CD14-positive monocyte (primary cell): ENCODE data around the gene MTX2. TPM values are rescaled to one million over a fixed set of nuclear protein-coding genes. Genes with fewer than 3 reads are reported as not detected.

Experiments used
- DNase-seq, 3 donors: peaks; one replicate each; pipeline ENCODE4 v3.0.0-alpha.2; 2011 to 2022
- H2AFZ ChIP-seq: 2 replicates; pipeline ENCODE4 v1.6.0; 2012; ENCODE audit warnings: mild to moderate bottlenecking, low read depth, low read length, inconsistent platforms; ENCODE audit not compliant: insufficient read depth, poor library complexity, severe bottlenecking
- H3K27ac ChIP-seq, 2 donors: 1 replicate in 1 of 2; 2 replicates in 1 of 2; pipeline ENCODE4 v1.5.1; 2012 to 2013; ENCODE audit warnings: low read length in 2 of 2, control low read depth in 1 of 2, inconsistent platforms in 1 of 2, low read depth in 1 of 2, mild to moderate bottlenecking in 1 of 2
- H3K27me3 ChIP-seq, 2 donors: one replicate each; pipeline versions ENCODE4 v1.6.0 to v1.6.1; 2011 to 2013; ENCODE audit warnings: low read length in 2 of 2; ENCODE audit not compliant: control insufficient read depth in 2 of 2, insufficient read depth in 2 of 2
- H3K36me3 ChIP-seq, 2 donors: replicated peaks in 1 of 2; 1 replicate in 1 of 2; 2 replicates in 1 of 2; pipeline versions ENCODE4 v1.5.1 to v1.6.1; 2012 to 2013; ENCODE audit warnings: low read length in 2 of 2, control low read depth in 1 of 2, inconsistent platforms in 1 of 2, mild to moderate bottlenecking in 1 of 2; ENCODE audit not compliant: insufficient read depth in 2 of 2, control insufficient read depth in 1 of 2
- H3K4me1 ChIP-seq, 2 donors: 1 replicate in 1 of 2; 2 replicates in 1 of 2; pipeline versions ENCODE4 v1.5.1 to v1.6.1; 2012 to 2013; ENCODE audit warnings: low read length in 2 of 2, control low read depth in 1 of 2, inconsistent platforms in 1 of 2, mild to moderate bottlenecking in 1 of 2, moderate library complexity in 1 of 2; ENCODE audit not compliant: insufficient read depth in 2 of 2, control insufficient read depth in 1 of 2
- H3K4me2 ChIP-seq: replicated peaks from 2 replicates; pipeline ENCODE3; 2012; ENCODE audit warnings: low read length, moderate library complexity, mild to moderate bottlenecking; ENCODE audit not compliant: poor library complexity, severe bottlenecking; ENCODE audit errors: extremely low read depth
- H3K4me3 ChIP-seq, 3 experiments: fragments of 200-600 bp in 1 of 3; sonication (generic) in 1 of 3; replicated peaks in 1 of 3; 1 replicate in 2 of 3; 2 replicates in 1 of 3; pipeline ENCODE4 v1.5.1; 2011 to 2013; ENCODE audit warnings: low read length in 3 of 3, mild to moderate bottlenecking in 3 of 3, control low read depth in 2 of 3, low read depth in 2 of 3, inconsistent platforms in 1 of 3, moderate library complexity in 1 of 3
- H3K79me2 ChIP-seq: 2 replicates; pipeline ENCODE4 v1.6.0; 2012; ENCODE audit warnings: mild to moderate bottlenecking, control low read depth, inconsistent platforms, low read length, moderate library complexity; ENCODE audit not compliant: insufficient read depth
- H3K9ac ChIP-seq: 2 replicates; pipeline ENCODE4 v1.6.0; 2017; ENCODE audit warnings: low read length, mild to moderate bottlenecking; ENCODE audit not compliant: insufficient read depth, poor library complexity, severe bottlenecking
- H3K9me3 ChIP-seq, 2 donors: replicated peaks in 1 of 2; 1 replicate in 1 of 2; 2 replicates in 1 of 2; pipeline versions ENCODE4 v1.5.1 to v1.6.1; 2012 to 2013; ENCODE audit warnings: low read length in 2 of 2, control low read depth in 1 of 2; ENCODE audit not compliant: control insufficient read depth in 1 of 2, insufficient read depth in 1 of 2
- H4K20me1 ChIP-seq: 2 replicates; pipeline ENCODE4 v1.6.0; 2012; ENCODE audit warnings: mild to moderate bottlenecking, low read length, control low read depth, moderate library complexity; ENCODE audit not compliant: insufficient read depth
- H3K27ac Mint-ChIP-seq, 7 donors: one replicate each; pipeline ENCODE4 v1.8.0; 2020; ENCODE audit warnings: mild to moderate bottlenecking in 7 of 7, mixed read lengths in 7 of 7, moderate library complexity in 6 of 7, inconsistent platforms in 2 of 7
- H3K27me3 Mint-ChIP-seq, 3 donors: one replicate each; pipeline ENCODE4 v1.8.0; 2021 to 2022; ENCODE audit warnings: low read depth in 3 of 3, mild to moderate bottlenecking in 3 of 3, mixed read lengths in 3 of 3, moderate library complexity in 3 of 3, inconsistent platforms in 1 of 3
- H3K36me3 Mint-ChIP-seq, 2 donors: one replicate each; pipeline ENCODE4 v1.8.0; 2020; ENCODE audit warnings: mixed read lengths in 2 of 2, inconsistent platforms in 1 of 2, mild to moderate bottlenecking in 1 of 2
- H3K4me1 Mint-ChIP-seq: one replicate; pipeline ENCODE4 v1.8.0; 2020; ENCODE audit warnings: mild to moderate bottlenecking, mixed read lengths
- H3K4me3 Mint-ChIP-seq, 2 donors: one replicate each; pipeline ENCODE4 v1.8.0; 2020; ENCODE audit warnings: mild to moderate bottlenecking in 2 of 2, mixed read lengths in 2 of 2, moderate library complexity in 1 of 2
- H3K9me3 Mint-ChIP-seq, 7 donors: one replicate each; pipeline ENCODE4 v1.8.0; 2020 to 2022; ENCODE audit warnings: mixed read lengths in 7 of 7, mild to moderate bottlenecking in 6 of 7, moderate library complexity in 6 of 7, inconsistent platforms in 2 of 7
- WGBS: methylation state at CpG from one replicate; pipeline ENCODE4 v1.1.5; 2013; ENCODE audit warnings: missing lambda C conversion rate; ENCODE audit not compliant: insufficient coverage; 5-methylcytosine and 5-hydroxymethylcytosine counted together
- intact Hi-C, 2 donors: fragments of 100-400 bp; cut with micrococcal nuclease; formaldehyde crosslinking; loops; one replicate each; pipeline versions ENCODE4 v1.15.0 to v1.15.1; 2023
- polyA plus RNA-seq, 3 donors: library from polyadenylated mRNA; depleted of rRNA in 1 of 3; unstranded in 2 of 3; stranded (reverse) in 1 of 3; fragments of 300-500 nt in 2 of 3; fragments of >200 nt in 1 of 3; fragmentation: Illumina TruSeq in 2 of 3; gene quantifications; 1 replicate in 2 of 3; 2 replicates in 1 of 3; pipeline ENCODE4 v1.2.3, GENCODE V29; 2012 to 2021
- TF ChIP-seq, protein P1 (sequence below): fragments of 200-600 bp; IDR thresholded peaks from one replicate; pipeline ENCODE4 v1.8.0; 2022; ENCODE audit warnings: antibody characterized with exemption, mild to moderate bottlenecking

Gene MTX2
- polyA plus RNA-seq, 3 donors: 7.6 to 9.8 (median 7.6) TPM

DNA sequence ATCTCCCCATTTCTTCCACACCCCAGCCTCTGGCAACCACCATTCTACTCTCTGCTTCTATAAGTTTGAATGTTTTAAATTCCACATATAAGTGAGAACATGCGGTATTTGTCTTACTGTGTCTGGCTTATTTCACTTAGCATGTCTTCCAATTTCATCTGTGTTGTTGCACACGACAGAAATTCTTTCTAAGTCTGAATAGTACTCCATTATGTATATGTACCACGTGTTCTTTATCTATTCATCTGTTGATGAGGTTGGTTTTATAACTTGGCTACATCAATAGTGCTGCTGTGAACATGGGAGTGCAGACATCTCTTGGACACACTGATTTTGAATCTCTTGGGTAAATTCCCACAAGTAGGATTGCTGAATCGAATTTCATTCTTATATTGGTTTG lies 31.8 kb upstream of the MTX2 start:
- Mint-ChIP-seq H3K4me1 (no peaks in the 10 kb centered on the region), H3K27ac (no peak overlapping the region), H3K27me3 (peaks cover 14 to 25% (median 14%) of the 10 kb centered on the region in 3 donors), H3K9me3 (peaks cover 0 to 5% (median 0%) of the 10 kb centered on the region in 7 donors), H3K36me3 (no peaks in the 10 kb centered on the region), H3K4me3 (no peak overlapping the region)
- Histone ChIP-seq H3K4me3 (no peak overlapping the region), H3K9ac (no peak overlapping the region), H2AFZ (no peak overlapping the region), H3K27ac (no peak overlapping the region), H3K27me3 (peaks cover 0 to 4% of the 10 kb centered on the region in 2 donors), H3K9me3 (no peaks in the 10 kb centered on the region), H3K4me2 (no peak overlapping the region), H3K79me2 (no peaks in the 10 kb centered on the region), H3K4me1 (no peaks in the 10 kb centered on the region), H4K20me1 (no peaks in the 10 kb centered on the region), H3K36me3 (no peaks in the 10 kb centered on the region)
- intact Hi-C loops: no loop called here
- no peak for DNase-seq
- 100% methylated on average over 1 of the region's 4 CpGs for WGBS
- TF ChIP-seq, protein P1, sequence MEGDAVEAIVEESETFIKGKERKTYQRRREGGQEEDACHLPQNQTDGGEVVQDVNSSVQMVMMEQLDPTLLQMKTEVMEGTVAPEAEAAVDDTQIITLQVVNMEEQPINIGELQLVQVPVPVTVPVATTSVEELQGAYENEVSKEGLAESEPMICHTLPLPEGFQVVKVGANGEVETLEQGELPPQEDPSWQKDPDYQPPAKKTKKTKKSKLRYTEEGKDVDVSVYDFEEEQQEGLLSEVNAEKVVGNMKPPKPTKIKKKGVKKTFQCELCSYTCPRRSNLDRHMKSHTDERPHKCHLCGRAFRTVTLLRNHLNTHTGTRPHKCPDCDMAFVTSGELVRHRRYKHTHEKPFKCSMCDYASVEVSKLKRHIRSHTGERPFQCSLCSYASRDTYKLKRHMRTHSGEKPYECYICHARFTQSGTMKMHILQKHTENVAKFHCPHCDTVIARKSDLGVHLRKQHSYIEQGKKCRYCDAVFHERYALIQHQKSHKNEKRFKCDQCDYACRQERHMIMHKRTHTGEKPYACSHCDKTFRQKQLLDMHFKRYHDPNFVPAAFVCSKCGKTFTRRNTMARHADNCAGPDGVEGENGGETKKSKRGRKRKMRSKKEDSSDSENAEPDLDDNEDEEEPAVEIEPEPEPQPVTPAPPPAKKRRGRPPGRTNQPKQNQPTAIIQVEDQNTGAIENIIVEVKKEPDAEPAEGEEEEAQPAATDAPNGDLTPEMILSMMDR: no peak

- no peak overlapping the region for H3K27ac ChIP-seq
- peaks cover 0 to 3% of the 10 kb centered on the region in 2 donors for H3K27me3 ChIP-seq
- TF ChIP-seq, protein P1: no peak
- H3K4me3 ChIP-seq: no peak overlapping the region
- no peaks in the 10 kb centered on the region for H3K9me3 ChIP-seq
- no peaks in the 10 kb centered on the region for H3K36me3 Mint-ChIP-seq
- intact Hi-C loops: no loop called here
- H3K79me2 ChIP-seq: no peaks in the 10 kb centered on the region
- 100% methylated on average over 1 of the region's 4 CpGs for WGBS
- no peaks in the 10 kb centered on the region for H3K4me1 Mint-ChIP-seq
- H3K4me1 ChIP-seq: no peaks in the 10 kb centered on the region
- H3K27me3 Mint-ChIP-seq: peaks cover 7 to 29% (median 14%) of the 10 kb centered on the region in 3 donors
- no peak overlapping the region for H3K9ac ChIP-seq
- no peaks in the 10 kb centered on the region for H4K20me1 ChIP-seq
- H3K36me3 ChIP-seq: no peaks in the 10 kb centered on the region
- H3K4me3 Mint-ChIP-seq: no peak overlapping the region
- H3K4me2 ChIP-seq: no peak overlapping the region
- H3K9me3 Mint-ChIP-seq: peaks cover 0 to 2% (median 0%) of the 10 kb centered on the region in 7 donors
- DNase-seq: no peak
- no peak overlapping the region for H3K27ac Mint-ChIP-seq
- H2AFZ ChIP-seq: no peak overlapping the region
Measured at GRCh38 chr2:176239031-176239430, 30.2 kb upstream of the MTX2 start.
